Endodermal cell (in vitro differentiated cells): ENCODE results near the gene SORD. TPM values are rescaled to one million over a fixed set of nuclear protein-coding genes. Genes with fewer than 3 reads are reported as not detected.

Experiments
- DNase-seq: peaks from one replicate; pipeline ENCODE4 v3.0.0-alpha.2; 2017
- H3K27ac ChIP-seq: 2 replicates; pipeline ENCODE4 v1.5.1; 2013; ENCODE audit warnings: mild to moderate bottlenecking, low read depth, low read length, moderate library complexity
- H3K27me3 ChIP-seq: 2 replicates; pipeline ENCODE4 v1.6.1; 2013; ENCODE audit warnings: mild to moderate bottlenecking, low read length, moderate library complexity; ENCODE audit not compliant: insufficient read depth, control insufficient read depth, poor library complexity, severe bottlenecking
- H3K36me3 ChIP-seq: 2 replicates; pipeline ENCODE4 v1.7.0; 2013; ENCODE audit warnings: mild to moderate bottlenecking, low read length, moderate library complexity; ENCODE audit not compliant: control insufficient read depth, insufficient read depth
- H3K4me1 ChIP-seq: one replicate; pipeline ENCODE4 v1.7.0; 2013; ENCODE audit warnings: low read length; ENCODE audit not compliant: control insufficient read depth, insufficient read depth
- H3K4me3 ChIP-seq: 2 replicates; pipeline ENCODE4 v1.5.1; 2013; ENCODE audit warnings: mild to moderate bottlenecking, low read length, moderate library complexity
- H3K9ac ChIP-seq: 2 replicates; pipeline ENCODE4 v1.6.1; 2013; ENCODE audit warnings: mild to moderate bottlenecking, low read length, moderate library complexity; ENCODE audit not compliant: poor library complexity, severe bottlenecking; ENCODE audit errors: extremely low read depth
- H3K9me3 ChIP-seq: 2 replicates; pipeline ENCODE4 v1.6.1; 2013; ENCODE audit warnings: mild to moderate bottlenecking, low read length, moderate library complexity; ENCODE audit not compliant: control insufficient read depth
- H3K27ac Mint-ChIP-seq: 2 replicates; pipeline ENCODE4 v1.8.0; 2020; ENCODE audit warnings: mixed read lengths
- H3K27me3 Mint-ChIP-seq: 2 replicates; pipeline ENCODE4 v1.8.0; 2021; ENCODE audit warnings: mild to moderate bottlenecking, mixed read lengths; ENCODE audit not compliant: insufficient read depth
- H3K36me3 Mint-ChIP-seq: 2 replicates; pipeline ENCODE4 v1.8.0; 2020; ENCODE audit warnings: low read depth, mixed read lengths
- H3K4me1 Mint-ChIP-seq: 2 replicates; pipeline ENCODE4 v1.8.0; 2020; ENCODE audit warnings: mixed read lengths
- H3K4me3 Mint-ChIP-seq: 2 replicates; pipeline ENCODE4 v1.8.0; 2020; ENCODE audit warnings: mild to moderate bottlenecking, moderate library complexity, mixed read lengths
- H3K9me3 Mint-ChIP-seq: 2 replicates; pipeline ENCODE4 v1.8.0; 2020; ENCODE audit warnings: mild to moderate bottlenecking, mixed read lengths
- CTCF ChIP-seq: fragments of 200-600 bp; sonication (generic); conservative IDR thresholded peaks from 2 replicates; pipeline ENCODE4 v1.5.0; 2021; ENCODE audit warnings: antibody characterized with exemption, mild to moderate bottlenecking
- WGBS, 2 experiments: methylation state at CpG; one replicate each; pipeline versions ENCODE4 v1.1.5 to v1.1.7; 2013; ENCODE audit warnings: missing lambda C conversion rate in 2 of 2, mixed read lengths in 1 of 2; ENCODE audit not compliant: insufficient coverage in 1 of 2, insufficient read length in 1 of 2; 5-methylcytosine and 5-hydroxymethylcytosine counted together
- total RNA-seq, 2 donors: library from RNA; stranded (reverse); fragmentation: NEBNext Ultra II Directional in 1 of 2; extraction: Animal tissue kit (Norgen Biotek cat#: 25700) in 1 of 2; gene quantifications; 2 replicates in 1 of 2; 3 replicates in 1 of 2; pipeline ENCODE4 v1.2.1, GENCODE V29; 2021

Gene SORD
- total RNA-seq, 2 donors from 2014 or later, result 28.7 to 40.3 TPM

- no peak overlapping the region for H3K27ac ChIP-seq
- H3K27ac Mint-ChIP-seq, result no peak overlapping the region
- H3K36me3 Mint-ChIP-seq, result no peaks in the 10 kb centered on the region
- DNase-seq, result no peak
- H3K4me3 Mint-ChIP-seq, result no peak overlapping the region
- H3K9me3 Mint-ChIP-seq, result no peaks in the 10 kb centered on the region
- H3K9me3 ChIP-seq, result no peaks in the 10 kb centered on the region
- H3K36me3 ChIP-seq, result no peaks in the 10 kb centered on the region
- 84 to 89% methylated on average over 6 to 10 of the region's 11 CpGs for WGBS, 2 experiments
- no peak overlapping the region for H3K9ac ChIP-seq
- H3K4me1 ChIP-seq, result no peaks in the 10 kb centered on the region
- H3K27me3 Mint-ChIP-seq, result peaks cover 80% of the 10 kb centered on the region
- peaks cover 91% of the 10 kb centered on the region for H3K27me3 ChIP-seq
- H3K4me3 ChIP-seq, result no peak overlapping the region
- peaks cover 16% of the 10 kb centered on the region for H3K4me1 Mint-ChIP-seq
- peak; percentile 55 for TF ChIP-seq CTCF
These were observed 87.3 kb downstream of the SORD start for GRCh38 chr15:45110256-45110820.

- Mint-ChIP-seq H3K9me3 (no peaks in the 10 kb centered on the region), H3K27me3 (peaks cover 80% of the 10 kb centered on the region), H3K4me1 (peaks cover 16% of the 10 kb centered on the region), H3K27ac (no peak overlapping the region), H3K4me3 (peak overlapping the region; percentile 51), H3K36me3 (no peaks in the 10 kb centered on the region)
- H3K36me3 ChIP-seq, result no peaks in the 10 kb centered on the region
- peak; percentile 66 for DNase-seq
- no peak for TF ChIP-seq CTCF
- H3K4me3 ChIP-seq, result no peak overlapping the region
- no peak overlapping the region for H3K9ac ChIP-seq
- H3K27ac ChIP-seq, result no peak overlapping the region
- H3K4me1 ChIP-seq, result no peaks in the 10 kb centered on the region
- H3K9me3 ChIP-seq, result no peaks in the 10 kb centered on the region
- H3K27me3 ChIP-seq, result peaks cover 91% of the 10 kb centered on the region
- WGBS, 2 experiments, result 41 to 55% methylated on average over 25 to 67 of the region's 71 CpGs
These were observed 88.6 kb downstream of the SORD start for GRCh38 chr15:45111390-45112142.

GRCh38 chr15:45112143-45112590 is 89.2 kb downstream of the SORD start:
- Histone ChIP-seq H3K27ac (no peak overlapping the region), H3K27me3 (peaks cover 91% of the 10 kb centered on the region), H3K9ac (peak overlapping the region; percentile 1), H3K4me3 (peak overlapping the region; percentile 67), H3K36me3 (no peaks in the 10 kb centered on the region), H3K4me1 (no peaks in the 10 kb centered on the region), H3K9me3 (no peaks in the 10 kb centered on the region)
- WGBS, 2 experiments, result 0 to 24% methylated on average over 3 to 13 of the region's 13 CpGs
- no peak for TF ChIP-seq CTCF
- H3K4me1 Mint-ChIP-seq, result peaks cover 16% of the 10 kb centered on the region
- no peak for DNase-seq
- H3K27ac Mint-ChIP-seq, result no peak overlapping the region
- peak overlapping the region; percentile 51 for H3K4me3 Mint-ChIP-seq
- H3K27me3 Mint-ChIP-seq, result peaks cover 81% of the 10 kb centered on the region
- H3K9me3 Mint-ChIP-seq, result no peaks in the 10 kb centered on the region
- H3K36me3 Mint-ChIP-seq, result no peaks in the 10 kb centered on the region
